HFFc6 (cell line): ENCODE data around the gene GALNT4. TPM values are rescaled to one million over a fixed set of nuclear protein-coding genes. Genes with fewer than 3 reads are reported as not detected.

Experiments
- DNase-seq: peaks from one replicate; pipeline ENCODE4 v3.0.0-alpha.2; 2018
- H3K27ac Mint-ChIP-seq: 2 replicates; pipeline ENCODE4 v1.8.0; 2020; ENCODE audit warnings: mild to moderate bottlenecking, mixed read lengths
- H3K27me3 Mint-ChIP-seq: 2 replicates; pipeline ENCODE4 v1.8.0; 2021; ENCODE audit warnings: mild to moderate bottlenecking, moderate library complexity, mixed read lengths; ENCODE audit not compliant: insufficient read depth
- H3K36me3 Mint-ChIP-seq: 2 replicates; pipeline ENCODE4 v1.8.0; 2021; ENCODE audit warnings: low read depth, mixed read lengths
- H3K4me1 Mint-ChIP-seq: 2 replicates; pipeline ENCODE4 v1.8.0; 2020; ENCODE audit warnings: low read depth, mixed read lengths
- H3K4me3 Mint-ChIP-seq: 2 replicates; pipeline ENCODE4 v1.8.0; 2020; ENCODE audit warnings: mild to moderate bottlenecking, moderate library complexity, mixed read lengths
- H3K9me3 Mint-ChIP-seq: 2 replicates; pipeline ENCODE4 v1.8.0; 2020; ENCODE audit warnings: mild to moderate bottlenecking, mixed read lengths
- CTCF ChIP-seq: fragments of 200-600 bp; sonication (generic); IDR thresholded peaks from 2 replicates; pipeline ENCODE4 v1.5.0; 2021; ENCODE audit warnings: antibody characterized with exemption, mild to moderate bottlenecking
- total RNA-seq, 6 experiments: library from RNA; stranded (reverse); fragmentation: NEBNext Ultra II Directional; extraction: Animal tissue kit (Norgen Biotek cat#: 25700); gene quantifications; 2 replicates in 1 of 6; 3 replicates in 5 of 6; pipeline ENCODE4 v1.2.3, GENCODE V29; 2021

Gene GALNT4
- total RNA-seq, 6 experiments from 2014 or later, result 6.9 to 8.1 (median 7.4) TPM

- peaks cover 30% of the 10 kb centered on the region for H3K4me1 Mint-ChIP-seq
- peaks cover 5% of the 10 kb centered on the region for H3K36me3 Mint-ChIP-seq
- H3K4me3 Mint-ChIP-seq, result no peak overlapping the region
- no peaks in the 10 kb centered on the region; the same call in 1 of the 2 replicates for H3K27me3 Mint-ChIP-seq
- no peak for DNase-seq
- H3K27ac Mint-ChIP-seq, result no peak overlapping the region
- no peak for TF ChIP-seq CTCF
- H3K9me3 Mint-ChIP-seq, result no peaks in the 10 kb centered on the region
Measured at GRCh38 chr12:89493670-89494302, 30.8 kb downstream of the GALNT4 start.

- TF ChIP-seq CTCF, result no peak
- Mint-ChIP-seq H3K27ac (no peak overlapping the region), H3K36me3 (peaks cover 5% of the 10 kb centered on the region), H3K9me3 (no peaks in the 10 kb centered on the region), H3K4me3 (no peak overlapping the region), H3K27me3 (no peaks in the 10 kb centered on the region; the same call in 1 of the 2 replicates), H3K4me1 (peaks cover 26% of the 10 kb centered on the region)
- DNase-seq, result no peak
Measured at GRCh38 chr12:89492883-89493282, 31.7 kb downstream of the GALNT4 start.

- DNase-seq, result no peak
- Mint-ChIP-seq H3K4me1 (peaks cover 16% of the 10 kb centered on the region), H3K27me3 (peaks cover 2% of the 10 kb centered on the region), H3K9me3 (no peaks in the 10 kb centered on the region), H3K27ac (no peak overlapping the region), H3K4me3 (no peak overlapping the region), H3K36me3 (peaks cover 5% of the 10 kb centered on the region)
- TF ChIP-seq CTCF, result no peak
Measured at GRCh38 chr12:89490922-89491321, 33.7 kb downstream of the GALNT4 start.

GRCh38 chr12:89486264-89486663 lies 38.3 kb downstream of the GALNT4 start:
- Mint-ChIP-seq H3K4me3 (no peak overlapping the region), H3K4me1 (peaks cover 6% of the 10 kb centered on the region), H3K9me3 (no peaks in the 10 kb centered on the region), H3K36me3 (no peaks in the 10 kb centered on the region; the same call in 1 of the 2 replicates), H3K27me3 (peaks cover 2% of the 10 kb centered on the region; the same call in 1 of the 2 replicates), H3K27ac (no peak overlapping the region)
- no peak for TF ChIP-seq CTCF
- DNase-seq, result no peak

- no peak overlapping the region for H3K4me3 Mint-ChIP-seq
Measured at GRCh38 chr12:89484470-89484869, 40.1 kb downstream of the GALNT4 start.

More at GRCh38 chr12:89484470-89484869, 40.1 kb downstream of the GALNT4 start:
- Mint-ChIP-seq H3K4me1 (peaks cover 10% of the 10 kb centered on the region), H3K9me3 (no peaks in the 10 kb centered on the region), H3K27me3 (peaks cover 2% of the 10 kb centered on the region; the same call in 1 of the 2 replicates), H3K27ac (no peak overlapping the region), H3K36me3 (no peaks in the 10 kb centered on the region; the same call in 1 of the 2 replicates)
- DNase-seq, result no peak
- no peak for TF ChIP-seq CTCF
